GM12891 (cell line): ENCODE data around the gene ASB2.

Experiments
- DNase-seq: peaks from one replicate; pipeline ENCODE4 v3.0.0; 2011; ENCODE audit warnings: low spot score; ENCODE audit not compliant: insufficient read length
- FAIRE-seq: peaks from 2 replicates; lab custom pipeline; 2011; peaks lifted over from hg19 to GRCh38; lab: Jason Lieb, UNC
- PAX5 ChIP-seq: IDR thresholded peaks from 2 replicates; pipeline ENCODE4 v1.6.1; 2011; ENCODE audit warnings: low read length, moderate library complexity, mild to moderate bottlenecking; ENCODE audit not compliant: insufficient read depth, severe bottlenecking
- POLR2A ChIP-seq: IDR thresholded peaks from 2 replicates; pipeline ENCODE4 v1.6.1; 2011; ENCODE audit warnings: low read depth, low read length, control low read depth
- POLR2AphosphoS5 ChIP-seq: IDR thresholded peaks from 2 replicates; pipeline ENCODE4 v1.6.1; 2011; ENCODE audit warnings: low read depth, low read length, control low read depth
- POU2F2 ChIP-seq: IDR thresholded peaks from 2 replicates; pipeline ENCODE4 v1.6.1; 2011; ENCODE audit warnings: low read depth, mild to moderate bottlenecking, control low read depth, low read length, moderate library complexity
- SPI1 ChIP-seq: IDR thresholded peaks from 2 replicates; pipeline ENCODE4 v1.6.1; 2011; ENCODE audit warnings: low read depth, low read length, control low read depth
- TAF1 ChIP-seq: IDR thresholded peaks from 2 replicates; pipeline ENCODE4 v1.6.1; 2011; ENCODE audit warnings: low read depth, low read length, control low read depth

The ASB2 gene

DNA sequence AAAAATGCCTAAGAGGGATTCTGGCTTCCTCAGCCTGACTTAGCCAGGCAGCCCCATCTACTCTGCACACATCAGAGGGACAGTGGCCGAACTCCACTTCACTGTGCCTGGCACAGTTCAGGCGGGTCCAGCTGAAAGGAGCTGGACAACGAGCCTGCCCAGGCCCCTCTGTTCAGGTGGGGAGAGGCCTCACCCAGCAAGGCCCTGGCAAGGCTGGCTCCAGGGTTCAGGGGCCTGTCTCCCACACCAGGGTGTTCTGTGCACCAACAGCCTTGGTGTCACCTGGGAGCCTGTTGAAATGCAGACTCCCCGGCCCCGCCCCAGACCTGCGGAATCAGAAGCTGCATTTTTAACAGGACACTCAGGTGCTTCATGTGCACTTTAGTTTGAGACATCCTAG lies 39.4 kb downstream of the ASB2 start:
- FAIRE-seq (no peak), DNase-seq (no peak)
- no peak for TF ChIP-seq POLR2A
- TF ChIP-seq PAX5: no peak
- no peak for TF ChIP-seq SPI1
- TF ChIP-seq POLR2AphosphoS5: no peak
- no peak for TF ChIP-seq TAF1
- no peak for TF ChIP-seq POU2F2

- FAIRE-seq: peak; percentile 93
Measured at GRCh38 chr14:93936245-93936644, 40.1 kb downstream of the ASB2 start.

DNA sequence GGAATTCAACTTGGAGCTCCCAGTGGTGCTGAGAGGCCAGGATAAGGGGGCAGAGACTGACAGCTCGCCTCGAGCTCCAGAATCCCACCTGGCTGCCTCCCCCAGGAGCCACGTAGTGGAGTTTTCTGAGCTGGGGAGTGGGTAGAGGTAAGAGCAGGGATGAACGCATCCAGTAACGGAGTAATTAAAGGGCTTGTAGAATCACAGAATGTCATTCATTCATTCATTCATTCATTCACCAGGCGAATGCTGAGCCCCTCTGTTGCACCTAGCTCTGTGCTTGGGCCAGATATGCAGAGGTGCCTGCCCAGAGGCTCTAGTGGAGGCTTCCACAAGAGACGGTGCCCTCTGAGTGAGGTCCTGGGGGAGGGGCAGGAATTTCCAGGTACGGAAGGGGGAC lies 41.2 kb downstream of the ASB2 start:
- TF ChIP-seq PAX5 (no peak), POLR2A (no peak)
- no peak for FAIRE-seq

More at GRCh38 chr14:93936245-93936644, 40.1 kb downstream of the ASB2 start:
- DNase-seq: no peak
- TF ChIP-seq TAF1 (no peak), POU2F2 (0 out of 2 replicates have a peak, but pooled peaks have one; percentile 19)

DNA sequence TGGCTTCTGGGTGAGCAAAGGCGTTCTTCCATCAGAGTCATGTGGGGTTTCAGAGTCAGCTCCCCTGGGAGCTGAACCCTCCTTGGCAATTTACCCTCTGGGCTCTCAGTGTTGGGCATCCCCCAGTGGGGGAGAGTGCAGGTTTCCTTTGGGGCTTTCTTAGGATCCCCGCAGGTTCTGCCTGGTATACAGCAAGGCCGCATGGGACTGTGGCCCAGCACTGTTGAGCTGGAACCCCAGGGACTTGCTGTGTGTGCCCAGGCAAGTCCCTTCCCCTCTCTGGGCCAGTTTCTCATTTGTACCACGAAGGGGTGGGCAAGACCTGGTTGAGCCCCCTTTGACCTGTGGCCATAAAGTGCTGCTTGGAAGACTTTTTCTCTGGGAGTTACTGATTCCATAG lies 43.7 kb downstream of the ASB2 start:
- DNase-seq (no peak), FAIRE-seq (no peak)
- TF ChIP-seq TAF1 (no peak), POU2F2 (no peak), POLR2AphosphoS5 (no peak), POLR2A (no peak), SPI1 (no peak), PAX5 (no peak)

More for the DNA sequence above, 41.2 kb downstream of the ASB2 start:
- DNase-seq: no peak

DNA sequence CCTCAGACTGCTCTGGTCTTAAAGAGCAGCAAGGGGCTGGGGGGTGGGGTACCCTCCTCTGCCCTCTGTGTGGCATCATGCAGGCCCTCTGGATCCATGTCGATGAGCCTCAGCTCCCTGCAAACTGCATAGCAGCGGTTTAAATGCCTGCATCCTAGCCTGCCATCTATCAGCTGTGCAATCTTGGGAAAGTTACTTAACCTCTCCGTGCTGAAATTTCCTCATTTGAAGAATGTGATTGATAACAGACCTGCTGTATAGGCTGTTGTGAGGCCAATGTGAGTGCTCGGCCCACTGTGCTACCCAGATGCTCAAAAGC lies 45.4 kb downstream of the ASB2 start:
- FAIRE-seq (no peak), DNase-seq (no peak)
- TF ChIP-seq SPI1 (no peak), POLR2AphosphoS5 (no peak), POLR2A (no peak), TAF1 (no peak), PAX5 (no peak), POU2F2 (no peak)

DNA sequence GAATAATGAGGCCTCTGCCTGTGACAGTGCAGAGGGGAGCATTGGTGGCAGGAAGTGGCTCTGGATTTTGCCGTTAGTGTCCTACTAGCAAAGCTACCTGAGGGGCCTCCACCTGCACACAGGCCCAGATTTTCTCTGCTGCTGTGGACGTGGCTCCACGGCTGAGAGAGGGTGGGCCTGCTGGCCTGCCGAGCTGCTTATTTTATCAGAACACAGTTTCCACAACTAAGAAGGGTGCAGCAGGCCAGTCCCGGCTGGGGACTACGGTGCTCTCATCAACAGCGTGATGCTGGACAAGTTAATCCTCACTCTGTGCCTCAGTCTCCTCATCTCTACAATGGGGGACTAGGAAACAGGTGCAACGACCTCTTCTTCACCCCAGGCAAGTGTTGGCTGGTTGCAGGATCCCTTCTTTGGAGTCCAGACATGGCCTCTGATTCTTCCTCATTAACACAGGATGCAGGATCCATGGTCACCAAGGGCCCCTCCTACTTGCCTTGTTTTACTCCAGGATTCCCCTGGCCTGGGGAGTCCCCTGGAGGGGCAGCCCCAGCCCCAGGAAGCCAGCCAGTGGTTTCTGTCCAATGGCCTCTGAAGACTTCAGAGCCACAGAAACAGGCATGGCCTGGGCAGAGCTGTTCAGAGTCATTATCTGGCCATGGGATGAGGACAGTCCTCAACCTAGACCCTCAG lies 45.9 kb downstream of the ASB2 start:
- no peak for FAIRE-seq

GRCh38 chr14:93929657-93930056 lies 46.7 kb downstream of the ASB2 start:
- TF ChIP-seq TAF1: no peak
- TF ChIP-seq POLR2AphosphoS5: no peak
- TF ChIP-seq SPI1: no peak
- DNase-seq: no peak
- FAIRE-seq: no peak

More for the DNA sequence above, 45.9 kb downstream of the ASB2 start:
- TF ChIP-seq POLR2AphosphoS5: no peak
- TF ChIP-seq POLR2A: no peak
- TF ChIP-seq TAF1: no peak
- TF ChIP-seq SPI1: no peak
- no peak for TF ChIP-seq POU2F2
- TF ChIP-seq PAX5: no peak
- no peak for DNase-seq

DNA sequence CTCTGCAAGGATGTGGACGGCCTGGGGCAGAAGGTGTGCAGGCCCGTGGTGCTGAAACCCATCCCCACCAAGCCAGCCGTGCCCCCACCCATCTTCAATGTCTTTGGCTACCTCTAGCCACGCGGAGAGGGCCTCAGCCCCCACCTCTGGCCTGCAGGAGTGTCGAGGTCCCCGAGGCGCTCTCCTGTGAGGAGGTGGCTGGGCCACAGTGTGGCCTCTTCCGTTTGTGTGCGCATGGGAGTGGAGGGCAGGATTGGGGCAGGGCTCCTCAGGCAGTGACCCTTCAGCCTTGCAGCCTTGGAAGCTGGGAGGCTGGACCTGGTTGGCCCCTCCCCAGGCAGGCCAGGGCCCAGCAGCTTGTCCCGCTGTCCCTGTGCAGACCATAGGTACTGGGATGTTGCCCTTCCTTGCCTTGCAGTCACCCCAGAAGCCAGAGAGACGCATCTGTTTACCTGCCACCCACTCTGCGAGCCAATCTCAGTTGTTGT lies 47.3 kb downstream of the ASB2 start:
- TF ChIP-seq SPI1 (no peak), POU2F2 (no peak), POLR2A (no peak), TAF1 (no peak), POLR2AphosphoS5 (no peak), PAX5 (no peak)
- FAIRE-seq (no peak), DNase-seq (no peak)

DNA sequence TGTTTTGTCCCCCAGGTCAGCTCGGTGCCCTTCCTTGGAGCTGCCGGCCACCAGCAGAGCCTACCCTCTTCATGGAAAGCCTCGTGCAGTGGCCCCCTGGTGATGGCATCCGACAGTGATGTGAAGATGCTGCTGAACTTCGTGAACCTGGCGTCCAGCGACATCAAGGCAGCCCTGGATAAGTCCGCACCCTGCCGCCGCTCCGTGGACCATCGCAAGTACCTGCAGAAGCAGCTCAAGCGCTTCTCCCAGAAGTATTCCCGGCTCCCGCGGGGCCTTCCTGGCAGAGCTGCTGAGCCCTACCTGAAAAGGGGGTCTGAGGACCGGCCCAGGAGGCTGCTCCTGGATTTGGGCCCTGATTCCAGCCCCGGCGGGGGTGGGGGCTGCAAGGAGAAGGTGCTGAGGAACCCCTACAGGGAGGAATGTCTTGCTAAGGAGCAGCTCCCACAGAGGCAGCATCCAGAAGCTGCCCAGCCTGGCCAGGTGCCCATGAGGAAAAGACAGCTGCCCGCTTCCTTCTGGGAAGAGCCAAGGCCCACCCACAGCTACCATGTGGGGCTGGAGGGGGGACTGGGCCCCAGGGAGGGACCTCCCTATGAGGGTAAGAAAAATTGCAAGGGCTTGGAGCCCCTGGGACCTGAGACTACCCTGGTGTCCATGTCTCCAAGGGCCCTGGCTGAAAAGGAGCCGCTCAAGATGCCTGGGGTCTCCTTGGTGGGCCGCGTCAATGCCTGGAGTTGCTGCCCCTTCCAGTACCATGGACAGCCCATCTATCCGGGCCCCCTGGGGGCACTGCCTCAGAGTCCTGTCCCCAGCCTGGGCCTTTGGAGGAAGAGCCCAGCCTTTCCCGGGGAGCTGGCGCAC lies 48.0 kb downstream of the ASB2 start:
- FAIRE-seq (no peak), DNase-seq (no peak)
- no peak for TF ChIP-seq PAX5
- no peak for TF ChIP-seq POLR2AphosphoS5

- TF ChIP-seq PAX5: no peak
- DNase-seq: no peak
- FAIRE-seq: no peak
Measured at GRCh38 chr14:93927800-93928145, 48.6 kb downstream of the ASB2 start.
